ENCODE results near the gene HIRIP3. TPM values are rescaled to one million over a fixed set of nuclear protein-coding genes. Genes with fewer than 3 reads are reported as not detected.

HIRIP3 gene
- polyA plus RNA-seq, 2 of the 4 experiments (the other 2 are of a cell fraction): 11.5 to 16.7 TPM

DNA sequence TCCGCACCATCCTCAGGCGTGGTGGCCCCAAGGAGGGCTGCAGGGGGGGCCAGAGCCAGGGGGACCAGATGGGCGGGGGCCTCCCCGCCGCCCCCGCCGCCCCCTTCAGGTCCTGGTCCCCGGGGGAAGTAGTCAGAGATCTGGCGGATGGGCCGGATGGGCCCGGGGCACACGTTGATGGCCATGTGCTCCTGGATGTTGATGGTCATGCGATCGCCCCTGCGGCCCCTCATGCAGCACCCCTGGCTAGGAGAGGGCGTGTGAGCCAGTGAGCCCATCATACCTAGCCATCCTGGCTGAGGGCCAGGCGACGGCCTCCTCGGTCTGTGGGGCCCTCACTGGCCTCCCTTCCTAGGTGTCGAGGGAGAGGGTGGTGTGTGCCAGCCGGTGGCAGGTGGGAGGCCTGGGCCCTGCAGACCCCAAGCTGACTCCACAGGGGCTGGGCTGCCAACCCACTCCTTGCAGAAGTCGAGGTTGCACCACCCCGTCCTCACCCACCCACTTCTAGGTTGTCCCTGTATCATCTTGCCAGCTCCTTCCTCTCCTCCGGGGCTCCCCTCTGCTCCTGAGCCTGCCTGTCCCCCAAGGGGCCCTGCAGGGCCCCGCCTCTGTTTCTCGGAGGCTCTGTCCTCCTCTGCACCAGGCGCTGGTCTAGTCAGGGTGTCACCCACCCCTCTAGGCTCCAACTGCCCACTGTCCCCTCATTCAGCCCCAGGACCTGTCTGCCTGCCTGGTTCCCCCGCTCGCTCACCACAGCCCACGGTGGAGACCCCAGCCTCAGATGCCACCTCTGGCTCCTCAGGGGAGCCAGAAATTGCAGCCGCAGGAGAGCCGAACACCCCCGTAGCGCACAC is 14.8 kb upstream of the HIRIP3 start:
- no peak for DNase-seq (ENCODE audit: low read depth in 1 of 2, low spot score in 1 of 2)
- peak overlapping the region; percentile 48 to 82; a peak in 4 of 6 replicates for H3K27ac ChIP-seq
- CTCF ChIA-PET: interaction anchor here (1.0 to 3.2 kb wide), 7 partner anchors 11 to 149 kb away, joined by 3 to 9 read pairs (median 4); partner anchors contain the start of genes ASPHD1 and CDIPT
- TF ChIP-seq HDAC2 (IDR thresholded peaks at IDR 0.05): no peak
- TF ChIP-seq HOXA7 (CRISPR knock-in tag; IDR thresholded peaks at IDR 0.05): no peak
- TF ChIP-seq ZC3H11A (IDR thresholded peaks at IDR 0.05): no peak
- TF ChIP-seq SMC3 (IDR thresholded peaks at IDR 0.05): no peak
- TF ChIP-seq, protein P1, sequence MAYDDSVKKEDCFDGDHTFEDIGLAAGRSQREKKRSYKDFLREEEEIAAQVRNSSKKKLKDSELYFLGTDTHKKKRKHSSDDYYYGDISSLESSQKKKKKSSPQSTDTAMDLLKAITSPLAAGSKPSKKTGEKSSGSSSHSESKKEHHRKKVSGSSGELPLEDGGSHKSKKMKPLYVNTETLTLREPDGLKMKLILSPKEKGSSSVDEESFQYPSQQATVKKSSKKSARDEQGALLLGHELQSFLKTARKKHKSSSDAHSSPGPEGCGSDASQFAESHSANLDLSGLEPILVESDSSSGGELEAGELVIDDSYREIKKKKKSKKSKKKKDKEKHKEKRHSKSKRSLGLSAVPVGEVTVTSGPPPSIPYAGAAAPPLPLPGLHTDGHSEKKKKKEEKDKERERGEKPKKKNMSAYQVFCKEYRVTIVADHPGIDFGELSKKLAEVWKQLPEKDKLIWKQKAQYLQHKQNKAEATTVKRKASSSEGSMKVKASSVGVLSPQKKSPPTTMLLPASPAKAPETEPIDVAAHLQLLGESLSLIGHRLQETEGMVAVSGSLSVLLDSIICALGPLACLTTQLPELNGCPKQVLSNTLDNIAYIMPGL (CRISPR knock-in tag; IDR thresholded peaks at IDR 0.05; ENCODE audit: borderline replicate concordance): no peak
- TF ChIP-seq NPAS2 (CRISPR knock-in tag; IDR thresholded peaks at IDR 0.05; ENCODE audit: borderline replicate concordance): no peak
- TF ChIP-seq CHD4 (IDR thresholded peaks at IDR 0.05; ENCODE audit: borderline replicate concordance): no peak
- no peak for TF ChIP-seq EHMT2 (IDR thresholded peaks at IDR 0.05; ENCODE audit: low read depth)
- TF ChIP-seq ZSCAN20 (CRISPR knock-in tag; IDR thresholded peaks at IDR 0.05): no peak
- TF ChIP-seq, protein P2, sequence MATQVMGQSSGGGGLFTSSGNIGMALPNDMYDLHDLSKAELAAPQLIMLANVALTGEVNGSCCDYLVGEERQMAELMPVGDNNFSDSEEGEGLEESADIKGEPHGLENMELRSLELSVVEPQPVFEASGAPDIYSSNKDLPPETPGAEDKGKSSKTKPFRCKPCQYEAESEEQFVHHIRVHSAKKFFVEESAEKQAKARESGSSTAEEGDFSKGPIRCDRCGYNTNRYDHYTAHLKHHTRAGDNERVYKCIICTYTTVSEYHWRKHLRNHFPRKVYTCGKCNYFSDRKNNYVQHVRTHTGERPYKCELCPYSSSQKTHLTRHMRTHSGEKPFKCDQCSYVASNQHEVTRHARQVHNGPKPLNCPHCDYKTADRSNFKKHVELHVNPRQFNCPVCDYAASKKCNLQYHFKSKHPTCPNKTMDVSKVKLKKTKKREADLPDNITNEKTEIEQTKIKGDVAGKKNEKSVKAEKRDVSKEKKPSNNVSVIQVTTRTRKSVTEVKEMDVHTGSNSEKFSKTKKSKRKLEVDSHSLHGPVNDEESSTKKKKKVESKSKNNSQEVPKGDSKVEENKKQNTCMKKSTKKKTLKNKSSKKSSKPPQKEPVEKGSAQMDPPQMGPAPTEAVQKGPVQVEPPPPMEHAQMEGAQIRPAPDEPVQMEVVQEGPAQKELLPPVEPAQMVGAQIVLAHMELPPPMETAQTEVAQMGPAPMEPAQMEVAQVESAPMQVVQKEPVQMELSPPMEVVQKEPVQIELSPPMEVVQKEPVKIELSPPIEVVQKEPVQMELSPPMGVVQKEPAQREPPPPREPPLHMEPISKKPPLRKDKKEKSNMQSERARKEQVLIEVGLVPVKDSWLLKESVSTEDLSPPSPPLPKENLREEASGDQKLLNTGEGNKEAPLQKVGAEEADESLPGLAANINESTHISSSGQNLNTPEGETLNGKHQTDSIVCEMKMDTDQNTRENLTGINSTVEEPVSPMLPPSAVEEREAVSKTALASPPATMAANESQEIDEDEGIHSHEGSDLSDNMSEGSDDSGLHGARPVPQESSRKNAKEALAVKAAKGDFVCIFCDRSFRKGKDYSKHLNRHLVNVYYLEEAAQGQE (IDR thresholded peaks at IDR 0.05): no peak
- no peak for TF ChIP-seq KDM5A (IDR thresholded peaks at IDR 0.05)
- no peak for TF ChIP-seq EP300 (IDR thresholded peaks at IDR 0.05)
- no peak for TF ChIP-seq RCOR1 (IDR thresholded peaks at IDR 0.05; ENCODE audit: low read depth, low read length)
- no peak for TF ChIP-seq TFCP2L1 (CRISPR knock-in tag; IDR thresholded peaks at IDR 0.05)
- no peak for TF ChIP-seq TP53 (CRISPR knock-in tag; IDR thresholded peaks at IDR 0.05)
- peak overlapping the region; percentile 62 for H3K4me3 ChIP-seq
- ATAC-seq: peak in 1 of 2 experiments; percentile 18; a peak in 3 of 6 replicates
- WGBS (ENCODE audit: missing lambda C conversion rate): 84% methylated on average over 26 of the region's 34 CpGs
- peaks cover 5% of the 10 kb centered on the region; the same call in 2 of the 3 replicates for H3K4me1 ChIP-seq
- POLR2A ChIA-PET: no interaction called here
- H3K4me2 ChIP-seq: peak overlapping the region; percentile 91
- no peak for FAIRE-seq
- no peaks in the 10 kb centered on the region for H3K9me3 ChIP-seq

DNA sequence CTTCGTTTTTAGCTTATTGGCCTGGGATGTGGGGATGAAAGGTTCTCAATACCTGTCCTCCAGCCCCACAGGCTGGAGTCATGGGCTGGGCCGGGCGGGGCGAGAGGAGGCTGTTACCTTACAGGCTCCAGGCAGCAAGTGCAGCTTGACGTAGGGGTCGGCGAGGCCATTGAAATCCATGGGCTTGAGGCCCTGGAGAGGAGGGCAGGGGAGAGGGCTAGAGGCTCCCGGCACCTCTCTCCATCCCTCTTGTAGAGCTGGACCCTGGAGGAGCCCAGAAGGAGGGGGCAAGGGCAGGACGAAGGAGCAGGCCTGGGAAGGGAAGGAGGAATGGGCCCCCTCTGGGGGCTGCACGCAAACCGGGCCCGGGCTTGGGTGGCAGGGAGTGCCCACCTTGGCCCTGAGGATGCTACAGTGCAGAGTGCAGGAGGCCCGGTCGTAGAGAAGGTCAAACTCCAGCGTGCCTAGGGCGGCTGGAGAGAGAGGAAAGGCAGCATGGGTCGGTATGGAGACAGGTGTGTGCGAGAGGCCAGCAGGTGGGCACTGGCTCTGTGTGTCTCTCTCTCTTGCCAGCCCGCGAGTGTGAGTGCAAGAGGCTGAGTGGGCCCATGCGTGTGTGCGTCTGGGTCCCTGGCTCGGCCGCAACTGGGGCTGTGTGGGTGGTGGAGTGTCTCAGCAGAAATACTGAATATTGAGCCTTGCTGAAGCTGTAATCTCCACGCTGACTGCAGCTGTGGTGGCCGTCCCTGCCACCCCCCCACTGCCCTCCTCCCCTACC is 13.9 kb upstream of the HIRIP3 start:
- POLR2A ChIA-PET: no interaction called here
- Histone ChIP-seq H3K9me3 (no peaks in the 10 kb centered on the region), H3K27ac (no peak overlapping the region), H3K4me1 (peaks cover 11% of the 10 kb centered on the region; the same call in 2 of the 3 replicates), H3K4me3 (no peak overlapping the region), H3K4me2 (no peak overlapping the region)
- 82% methylated on average over 23 of the region's 26 CpGs for WGBS (ENCODE audit: missing lambda C conversion rate)
- CTCF ChIA-PET: interaction anchor here (1.0 to 3.2 kb wide), 7 partner anchors 12 to 148 kb away, joined by 3 to 9 read pairs (median 5); partner anchors contain the start of genes ASPHD1 and CDIPT
- no peak for DNase-seq (ENCODE audit: low read depth in 1 of 2, low spot score in 1 of 2)
- ATAC-seq: peak in 1 of 2 experiments; percentile 7; a peak in 2 of 6 replicates
- no peak for FAIRE-seq
- TF ChIP-seq, protein P1 (CRISPR knock-in tag; IDR thresholded peaks at IDR 0.05; ENCODE audit: borderline replicate concordance): no peak
- TF ChIP-seq RFX5 (IDR thresholded peaks at IDR 0.05) (no peak), POLR2A (IDR thresholded peaks at IDR 0.05; ENCODE audit: low read length) (no peak), RNF2 (IDR thresholded peaks at IDR 0.05; ENCODE audit: borderline replicate concordance, low read depth) (no peak), JUNB (IDR thresholded peaks at IDR 0.05) (no peak), FOSL2 (IDR thresholded peaks at IDR 0.05) (no peak), FOSL2 (CRISPR knock-in tag; IDR thresholded peaks at IDR 0.05) (no peak)
- TF ChIP-seq, protein P3, sequence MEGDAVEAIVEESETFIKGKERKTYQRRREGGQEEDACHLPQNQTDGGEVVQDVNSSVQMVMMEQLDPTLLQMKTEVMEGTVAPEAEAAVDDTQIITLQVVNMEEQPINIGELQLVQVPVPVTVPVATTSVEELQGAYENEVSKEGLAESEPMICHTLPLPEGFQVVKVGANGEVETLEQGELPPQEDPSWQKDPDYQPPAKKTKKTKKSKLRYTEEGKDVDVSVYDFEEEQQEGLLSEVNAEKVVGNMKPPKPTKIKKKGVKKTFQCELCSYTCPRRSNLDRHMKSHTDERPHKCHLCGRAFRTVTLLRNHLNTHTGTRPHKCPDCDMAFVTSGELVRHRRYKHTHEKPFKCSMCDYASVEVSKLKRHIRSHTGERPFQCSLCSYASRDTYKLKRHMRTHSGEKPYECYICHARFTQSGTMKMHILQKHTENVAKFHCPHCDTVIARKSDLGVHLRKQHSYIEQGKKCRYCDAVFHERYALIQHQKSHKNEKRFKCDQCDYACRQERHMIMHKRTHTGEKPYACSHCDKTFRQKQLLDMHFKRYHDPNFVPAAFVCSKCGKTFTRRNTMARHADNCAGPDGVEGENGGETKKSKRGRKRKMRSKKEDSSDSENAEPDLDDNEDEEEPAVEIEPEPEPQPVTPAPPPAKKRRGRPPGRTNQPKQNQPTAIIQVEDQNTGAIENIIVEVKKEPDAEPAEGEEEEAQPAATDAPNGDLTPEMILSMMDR (IDR thresholded peaks at IDR 0.05): no peak
- TF ChIP-seq, protein P4, sequence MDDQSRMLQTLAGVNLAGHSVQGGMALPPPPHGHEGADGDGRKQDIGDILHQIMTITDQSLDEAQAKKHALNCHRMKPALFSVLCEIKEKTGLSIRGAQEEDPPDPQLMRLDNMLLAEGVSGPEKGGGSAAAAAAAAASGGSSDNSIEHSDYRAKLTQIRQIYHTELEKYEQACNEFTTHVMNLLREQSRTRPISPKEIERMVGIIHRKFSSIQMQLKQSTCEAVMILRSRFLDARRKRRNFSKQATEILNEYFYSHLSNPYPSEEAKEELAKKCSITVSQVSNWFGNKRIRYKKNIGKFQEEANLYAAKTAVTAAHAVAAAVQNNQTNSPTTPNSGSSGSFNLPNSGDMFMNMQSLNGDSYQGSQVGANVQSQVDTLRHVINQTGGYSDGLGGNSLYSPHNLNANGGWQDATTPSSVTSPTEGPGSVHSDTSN (IDR thresholded peaks at IDR 0.05): no peak
